ENCODE data around the gene DBNDD1.
"Not testable (repeated sequence)": the region's sequence is repeated elsewhere in the genome, so short reads cannot be mapped to it uniquely, and the experiment has no call there.

The DBNDD1 gene

GRCh38 chr16:90018652-90019542 lies at the start of gene DBNDD1:
DBNDD1 (minus strand) TSS chr16:90019456; CDS start chr16:90019341, 115 bp downstream.
- peak; percentile 44 for DNase-seq (ENCODE audit: low spot score)

GRCh38 chr16:90061437-90061836 lies 42.2 kb upstream of the DBNDD1 start:
- DNase-seq (ENCODE audit: low spot score) = no peak

GRCh38 chr16:90057738-90058173 lies 38.5 kb upstream of the DBNDD1 start:
- no peak for DNase-seq (ENCODE audit: low spot score)

GRCh38 chr16:90056521-90056920 lies 37.3 kb upstream of the DBNDD1 start:
- not testable (repeated sequence) for DNase-seq (ENCODE audit: low spot score)

GRCh38 chr16:90055371-90055770 lies 36.1 kb upstream of the DBNDD1 start:
- DNase-seq (ENCODE audit: low spot score) = no peak

- DNase-seq (ENCODE audit: low spot score) = no peak
Measured at GRCh38 chr16:90054554-90054953, 35.3 kb upstream of the DBNDD1 start.

- DNase-seq (ENCODE audit: low spot score) = no peak
Measured at GRCh38 chr16:90053902-90054500, 34.7 kb upstream of the DBNDD1 start.

- DNase-seq (ENCODE audit: low spot score) = no peak
Measured at GRCh38 chr16:90050969-90051368, 31.7 kb upstream of the DBNDD1 start.

GRCh38 chr16:90048737-90049330 lies 29.6 kb upstream of the DBNDD1 start:
- no peak for DNase-seq (ENCODE audit: low spot score)

- no peak for DNase-seq (ENCODE audit: low spot score)
Measured at GRCh38 chr16:90048347-90048722, 29.1 kb upstream of the DBNDD1 start.

- peak; percentile 80 for DNase-seq (ENCODE audit: low spot score)
Measured at GRCh38 chr16:90047714-90048346, 28.6 kb upstream of the DBNDD1 start.

- peak; percentile 75 for DNase-seq (ENCODE audit: low spot score)
Measured at GRCh38 chr16:90046971-90047713, 27.9 kb upstream of the DBNDD1 start.

GRCh38 chr16:90046122-90046970 lies 27.1 kb upstream of the DBNDD1 start:
- no peak for DNase-seq (ENCODE audit: low spot score)

- no peak for DNase-seq (ENCODE audit: low spot score)
Measured at GRCh38 chr16:90044111-90044551, 24.9 kb upstream of the DBNDD1 start.

- DNase-seq (ENCODE audit: low spot score) = no peak
Measured at GRCh38 chr16:90043526-90043925, 24.3 kb upstream of the DBNDD1 start.

- no peak for DNase-seq (ENCODE audit: low spot score)
Measured at GRCh38 chr16:90042946-90043514, 23.8 kb upstream of the DBNDD1 start.

- DNase-seq (ENCODE audit: low spot score) = peak; percentile 5
Measured at GRCh38 chr16:90041896-90042473, 22.7 kb upstream of the DBNDD1 start.

- DNase-seq (ENCODE audit: low spot score) = peak; percentile 4
Measured at GRCh38 chr16:90040152-90041023, 21.1 kb upstream of the DBNDD1 start.

GRCh38 chr16:90037276-90037675 lies 18.0 kb upstream of the DBNDD1 start:
- no peak for DNase-seq (ENCODE audit: low spot score)

Data from AG08396 (cell line).